RKO (cell line): ENCODE measurements around the gene A2M.

ENCODE experiments used
- DNase-seq: peaks from one replicate; pipeline ENCODE4 v3.0.0-alpha.2; 2016; ENCODE audit warnings: low spot score

A2M gene

DNA sequence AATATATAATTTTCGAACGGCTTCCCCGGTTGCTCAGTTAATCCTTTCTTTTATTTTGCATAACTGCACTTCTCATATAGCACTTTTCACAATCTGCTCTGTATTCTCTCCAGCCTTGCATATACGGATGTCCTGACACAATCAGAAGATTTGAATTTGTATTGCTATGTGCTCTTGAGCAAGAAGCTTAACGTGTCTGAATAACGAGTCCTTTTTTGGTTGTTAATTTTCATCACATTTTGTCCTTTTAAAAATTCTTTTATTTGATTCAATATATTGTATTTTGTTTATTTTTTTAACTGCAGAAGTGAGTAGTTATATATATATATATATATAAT is 17.6 kb downstream of the A2M start:
- DNase-seq, result no peak

DNA sequence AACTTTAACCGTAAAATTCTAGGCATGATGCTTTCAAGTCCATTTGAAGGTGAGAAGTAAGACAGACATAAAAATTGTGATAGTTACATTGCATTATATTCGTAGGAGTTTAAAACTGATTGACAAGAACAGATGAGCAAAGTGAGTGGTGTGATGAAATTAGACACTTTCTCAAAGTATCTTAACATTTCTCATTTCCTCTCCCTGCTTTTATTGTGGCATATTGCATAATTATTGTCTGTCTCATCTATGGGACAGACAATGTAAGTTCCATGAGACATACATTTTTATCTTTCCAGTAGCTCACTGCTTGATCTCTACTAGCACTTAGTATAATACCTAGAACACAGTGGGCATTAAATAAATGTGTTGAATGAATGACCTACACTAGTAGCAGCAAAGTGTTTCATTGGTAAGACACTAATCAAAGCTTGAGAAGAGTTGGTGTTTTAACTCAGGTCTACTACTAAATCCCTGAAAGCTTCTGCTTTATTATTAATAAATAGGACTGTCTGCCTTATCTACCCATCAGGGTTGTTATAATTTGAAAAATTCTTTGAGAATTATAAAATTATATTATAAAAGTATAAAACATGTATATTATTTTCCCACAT is 19.0 kb downstream of the A2M start:
- no peak for DNase-seq

- DNase-seq, result no peak
These were observed 20.4 kb downstream of the A2M start for GRCh38 chr12:9095322-9095721.

DNA sequence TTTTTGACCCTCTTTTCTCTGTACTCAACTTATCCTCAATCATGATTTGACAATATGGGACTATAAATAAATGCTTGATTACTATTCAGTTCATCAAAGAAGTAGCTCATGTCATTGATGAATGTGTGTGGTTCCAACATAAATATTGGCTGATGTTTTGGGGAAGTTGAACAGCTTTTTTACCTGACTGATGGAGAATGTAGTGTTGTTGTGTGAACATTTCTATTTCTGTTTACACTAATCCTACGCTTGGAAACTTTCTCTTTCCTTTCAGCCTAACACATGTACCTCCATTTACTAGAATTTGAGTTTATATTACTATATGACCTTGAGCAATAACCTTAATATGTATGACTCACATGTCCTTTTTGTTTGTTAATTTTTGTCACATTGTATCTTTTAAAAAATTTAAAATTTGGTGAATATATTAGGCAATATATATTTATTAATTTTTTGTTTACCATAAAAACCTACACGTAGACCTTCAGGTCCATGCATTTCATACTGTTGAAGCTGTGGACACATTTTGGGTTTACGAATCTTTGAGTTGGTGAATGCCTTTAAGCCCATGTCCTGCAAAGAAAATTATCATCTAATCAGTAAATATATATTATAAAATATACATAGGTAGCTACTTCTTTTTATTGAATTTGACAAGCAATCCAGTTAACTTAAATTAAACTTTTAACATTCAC is 21.1 kb downstream of the A2M start:
- no peak for DNase-seq

DNA sequence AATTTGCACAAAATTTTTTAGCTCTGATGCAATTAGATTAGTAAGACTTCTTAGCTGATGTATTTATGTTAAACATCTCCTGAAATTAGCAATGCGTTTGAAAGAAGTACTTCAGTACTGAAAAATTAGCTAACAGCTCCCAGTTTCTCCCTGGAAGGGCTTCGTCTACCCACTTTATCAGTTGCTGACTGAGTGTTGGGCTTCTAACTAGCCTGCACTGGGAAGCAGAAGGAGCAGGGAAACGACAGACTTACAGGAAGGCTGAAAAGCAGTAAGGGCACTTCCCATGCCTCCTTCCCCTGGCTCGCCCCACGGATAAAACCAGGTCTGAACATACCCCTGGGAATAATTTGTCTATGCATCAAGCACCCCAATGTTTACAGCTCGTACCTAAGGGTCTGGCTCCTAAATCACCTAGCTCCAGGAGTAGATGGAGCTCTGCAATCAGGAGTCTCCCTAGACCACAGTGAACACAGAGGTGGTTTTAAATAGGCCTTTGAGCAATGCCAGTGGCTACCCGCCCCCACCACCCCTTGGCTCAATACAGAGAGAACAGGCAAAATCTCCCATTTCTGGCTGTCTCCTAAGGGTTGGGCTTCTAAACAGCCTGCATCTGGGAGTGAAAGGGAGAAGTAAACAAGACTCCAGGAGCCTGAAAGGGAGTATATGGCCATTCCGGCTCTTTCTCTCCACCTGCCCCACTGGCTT is 23.7 kb downstream of the A2M start:
- no peak for DNase-seq

GRCh38 chr12:9090220-9090619 is 25.5 kb downstream of the A2M start:
- no peak for DNase-seq

- DNase-seq, result no peak
These were observed 28.5 kb downstream of the A2M start for GRCh38 chr12:9087087-9087835.

GRCh38 chr12:9086087-9086486 is 29.6 kb downstream of the A2M start:
- DNase-seq, result no peak

DNA sequence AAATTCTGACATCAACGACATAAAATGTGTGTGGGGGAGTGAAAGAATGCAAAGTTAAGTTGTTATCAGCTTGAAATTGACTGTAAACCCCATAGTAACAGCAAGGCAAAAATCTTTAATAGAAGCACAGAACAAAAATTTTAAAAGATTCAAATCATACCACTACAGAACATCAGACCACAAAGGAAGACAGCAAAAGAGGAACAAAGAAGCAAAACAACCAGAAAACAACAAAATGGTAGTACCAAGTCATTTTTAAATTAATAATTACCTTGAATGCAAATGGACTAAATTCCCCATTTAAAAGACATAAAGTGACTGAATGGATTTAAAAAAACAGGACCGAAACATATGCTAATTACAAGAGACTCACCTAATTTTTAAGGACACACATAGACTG is 31.3 kb downstream of the A2M start:
- no peak for DNase-seq

DNA sequence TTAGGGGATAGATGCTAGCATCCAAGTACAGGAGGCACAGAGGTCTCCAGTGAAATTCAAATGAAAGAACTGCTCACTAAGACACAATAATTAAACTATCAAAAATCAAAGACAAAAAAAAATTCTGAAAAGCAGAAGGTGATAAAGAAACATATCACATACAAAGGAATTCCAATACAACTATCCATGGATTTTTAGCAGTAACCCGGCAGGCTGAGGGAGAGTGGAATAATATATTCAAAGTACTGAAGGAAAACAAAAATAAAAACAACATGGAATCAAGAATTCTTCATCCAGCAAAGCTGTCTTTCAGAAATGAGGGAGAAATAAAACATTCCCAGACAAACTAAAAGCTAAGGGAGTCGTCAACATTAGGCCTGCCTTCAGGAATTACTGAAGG is 31.9 kb downstream of the A2M start:
- DNase-seq, result no peak

DNA sequence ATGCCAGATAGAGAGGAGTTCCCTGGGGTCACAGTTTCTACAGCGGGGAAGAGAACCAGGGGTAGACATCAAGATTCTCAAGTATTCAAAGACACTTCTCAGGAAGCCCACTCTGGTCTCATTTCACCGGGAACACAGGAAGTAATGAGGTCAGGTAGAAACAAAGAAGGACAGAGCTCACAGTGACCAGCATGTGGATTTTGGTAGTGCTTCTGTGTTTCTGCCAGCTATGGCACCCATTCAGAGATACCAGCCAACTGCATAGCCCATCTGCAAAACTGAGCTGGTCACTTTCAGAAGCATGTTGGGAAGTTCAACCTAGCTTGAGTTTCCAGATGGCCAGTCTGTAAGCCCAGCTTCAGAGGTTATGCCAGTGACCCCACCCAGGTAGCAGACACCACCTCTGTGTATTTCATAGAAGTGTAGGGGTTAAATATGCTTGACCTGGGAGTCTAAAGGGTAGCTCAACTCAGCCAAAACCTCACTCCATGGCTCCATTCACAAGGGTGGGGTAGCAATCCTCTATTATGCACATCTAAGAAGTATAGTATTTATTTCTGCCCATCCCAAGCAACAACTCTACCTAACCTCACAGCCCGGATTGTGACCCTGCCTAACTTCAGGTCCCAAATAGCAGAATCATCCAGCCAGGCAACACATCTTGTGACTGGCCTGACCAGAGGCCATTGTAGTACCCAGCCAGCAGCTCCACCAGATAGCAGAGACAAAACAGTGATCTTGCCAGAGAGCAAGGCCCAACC is 33.9 kb downstream of the A2M start:
- no peak for DNase-seq

- no peak for DNase-seq
These were observed 35.6 kb downstream of the A2M start for GRCh38 chr12:9079883-9080675.

- DNase-seq, result no peak
These were observed 36.6 kb downstream of the A2M start for GRCh38 chr12:9079082-9079481.

GRCh38 chr12:9077152-9078031 is 38.3 kb downstream of the A2M start:
- no peak for DNase-seq

DNA sequence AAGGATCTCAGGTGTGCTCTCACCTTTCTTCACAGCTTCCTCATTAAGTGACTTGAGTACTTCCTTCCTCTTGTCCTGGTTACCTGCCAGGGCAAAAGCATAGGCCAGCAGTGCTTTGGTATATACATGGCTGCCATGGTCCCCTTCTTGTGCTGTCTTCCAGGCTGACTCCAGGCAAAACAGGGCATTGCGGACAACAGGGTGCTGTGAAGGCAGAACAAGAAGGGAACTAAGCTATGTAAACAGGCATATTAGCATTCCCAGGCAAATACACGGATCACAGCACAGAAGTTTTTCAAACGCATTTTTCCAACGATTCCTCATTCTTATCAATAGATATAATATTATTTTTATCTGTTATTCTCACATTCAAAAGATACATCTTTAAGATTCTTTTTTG is 39.0 kb downstream of the A2M start:
- DNase-seq, result no peak

DNA sequence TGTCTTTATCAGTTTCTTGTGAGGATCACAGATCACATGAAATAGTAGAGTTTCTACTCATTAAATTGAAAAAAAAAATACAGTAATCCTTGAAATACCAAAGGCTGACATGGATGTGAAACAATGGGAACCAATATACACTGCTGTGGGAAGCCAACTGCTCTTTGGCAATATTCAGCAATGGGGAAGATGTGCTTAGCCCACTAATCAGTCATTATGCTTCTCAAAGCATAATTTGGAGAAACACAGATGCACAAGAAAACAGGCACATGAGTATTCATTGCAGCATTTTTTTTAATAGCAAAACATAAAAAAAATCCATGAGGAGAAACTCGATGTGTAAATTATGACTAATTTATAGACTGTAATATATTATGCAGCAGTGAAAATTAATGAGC is 40.6 kb downstream of the A2M start:
- DNase-seq, result no peak

- no peak for DNase-seq
These were observed 41.1 kb downstream of the A2M start for GRCh38 chr12:9074484-9075137.

DNA sequence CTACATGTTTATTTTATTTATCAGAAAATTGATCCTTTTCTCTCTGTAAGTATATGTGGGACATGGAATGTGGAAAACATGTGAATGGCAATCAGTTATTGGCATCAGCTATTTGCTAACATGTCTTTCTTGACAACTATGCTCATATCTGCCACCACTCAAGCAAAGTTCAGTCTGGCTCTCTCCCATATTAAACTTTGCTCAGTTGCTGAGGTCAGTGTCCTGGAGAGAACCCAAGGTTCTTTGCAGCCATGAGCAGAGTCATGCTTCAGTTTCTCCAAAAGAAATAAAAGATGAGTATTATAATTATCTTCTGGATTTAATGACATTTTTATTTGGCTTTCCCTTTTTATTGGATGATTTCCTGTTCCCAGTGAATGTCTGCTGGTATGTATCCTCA is 42.6 kb downstream of the A2M start:
- no peak for DNase-seq

DNA sequence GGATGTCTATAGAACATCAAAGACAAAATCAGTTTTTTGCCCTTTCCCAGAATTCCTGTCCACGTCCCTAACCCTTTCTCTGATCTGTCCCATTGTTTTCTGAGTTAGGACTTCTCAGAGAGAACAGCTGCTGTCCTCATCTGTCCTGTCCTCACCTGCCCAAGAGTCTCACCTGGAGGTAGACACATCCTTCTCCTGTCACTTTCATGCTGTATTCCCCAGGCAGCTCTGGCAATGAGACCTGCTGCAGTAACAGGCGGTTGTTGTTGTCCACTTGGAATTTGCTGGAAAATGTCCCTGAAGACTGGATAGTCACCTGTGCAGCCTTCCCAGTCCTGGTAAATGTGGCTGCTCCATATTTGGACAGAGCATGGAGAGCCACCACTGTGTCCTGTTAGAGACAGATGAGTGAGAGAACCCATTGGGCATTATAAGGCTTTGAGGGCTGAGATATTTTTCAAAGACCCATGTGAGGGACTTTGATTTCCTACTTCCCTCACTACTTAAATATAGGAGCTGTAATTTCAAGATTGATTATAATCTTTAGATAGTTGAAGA is 43.2 kb downstream of the A2M start:
- no peak for DNase-seq

DNA sequence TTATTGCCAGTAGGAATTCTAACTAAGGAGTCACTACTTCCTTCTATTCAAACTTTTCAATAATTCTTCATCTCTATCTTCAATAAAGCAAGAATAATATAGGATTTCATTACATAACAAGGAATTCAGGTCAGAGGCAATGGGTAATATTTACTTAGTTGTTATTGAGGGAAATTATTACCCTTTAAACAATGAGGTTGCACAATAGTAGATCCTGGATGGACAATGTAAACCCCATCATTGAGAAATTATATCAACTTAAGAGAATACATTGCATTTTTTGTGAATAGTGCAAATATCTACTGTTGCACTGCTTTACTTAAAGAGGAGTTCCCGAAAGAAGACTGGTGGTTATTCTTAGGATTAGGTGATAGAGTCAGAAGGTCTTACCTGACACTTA is 43.8 kb downstream of the A2M start:
- DNase-seq, result no peak
